ENCODE results near the gene CRYBG2. TPM values are rescaled to one million over a fixed set of nuclear protein-coding genes. Genes with fewer than 3 reads are reported as not detected.
A peak's percentile ranks its signal among the peaks of the same experiment; 100 is the strongest.

The CRYBG2 gene
- total and polyA plus RNA-seq, 5 donors, result not detected

DNA sequence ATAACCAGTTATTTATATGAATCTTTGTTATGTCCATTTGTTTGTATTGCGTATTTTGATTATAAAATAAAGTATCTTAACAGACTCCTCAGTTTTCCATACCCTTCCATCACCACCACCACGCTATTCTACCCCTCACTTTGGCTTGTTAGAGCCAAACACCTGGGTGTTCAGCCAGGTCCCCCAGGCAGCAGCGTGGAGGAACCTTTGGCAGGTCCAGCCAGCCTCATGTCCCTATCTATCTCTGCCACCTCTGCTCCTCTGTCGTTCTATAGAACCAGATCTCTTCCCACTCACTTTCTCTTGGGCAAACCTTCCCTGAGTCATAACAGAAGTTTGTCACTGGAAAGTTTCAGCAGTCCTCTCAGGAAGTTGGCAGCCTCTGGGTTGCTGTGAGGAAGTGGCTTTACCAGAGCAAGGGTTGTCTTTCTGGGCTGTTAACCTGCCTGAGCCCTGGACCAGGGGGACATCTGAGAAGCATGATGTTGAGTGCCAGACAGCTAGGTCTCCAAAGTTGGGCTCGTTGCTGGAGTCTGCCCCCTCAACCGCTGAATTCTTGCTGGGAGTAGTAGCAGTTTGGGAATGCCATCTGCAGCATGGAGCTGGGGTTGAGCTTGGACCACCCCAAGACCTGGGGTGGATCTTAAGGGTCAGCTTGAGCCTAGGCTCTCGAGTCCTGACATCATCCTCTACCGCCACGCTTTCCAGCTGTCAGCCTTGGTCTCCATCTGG, 75.0 kb downstream of the CRYBG2 start:
- Histone ChIP-seq H3K27ac (ENCODE audit: low read length) (peak overlapping the region; percentile 88), H3K27me3 (ENCODE audit: control insufficient read depth, insufficient read depth) (no peaks in the 10 kb centered on the region), H3K4me3 (ENCODE audit: low read length) (peak overlapping the region; percentile 57), H3K9me3 (ENCODE audit: control insufficient read depth, low read length) (no peaks in the 10 kb centered on the region), H3K4me1 (ENCODE audit: control insufficient read depth, insufficient read depth, low read length) (peaks cover 10% of the 10 kb centered on the region)
- WGBS, result 45% methylated on average over 9 of the region's 9 CpGs
- DNase-seq (peak in 2 of 3 donors; percentile 59 to 66), ATAC-seq (peak in 1 of 2 donors; percentile 4)
- intact Hi-C loops (cut with DNase I), result loop anchor here in 2 of 4 donors (5.0 kb wide), 1 partner anchor 43 kb away; no protein-coding TSS in a partner anchor

DNA sequence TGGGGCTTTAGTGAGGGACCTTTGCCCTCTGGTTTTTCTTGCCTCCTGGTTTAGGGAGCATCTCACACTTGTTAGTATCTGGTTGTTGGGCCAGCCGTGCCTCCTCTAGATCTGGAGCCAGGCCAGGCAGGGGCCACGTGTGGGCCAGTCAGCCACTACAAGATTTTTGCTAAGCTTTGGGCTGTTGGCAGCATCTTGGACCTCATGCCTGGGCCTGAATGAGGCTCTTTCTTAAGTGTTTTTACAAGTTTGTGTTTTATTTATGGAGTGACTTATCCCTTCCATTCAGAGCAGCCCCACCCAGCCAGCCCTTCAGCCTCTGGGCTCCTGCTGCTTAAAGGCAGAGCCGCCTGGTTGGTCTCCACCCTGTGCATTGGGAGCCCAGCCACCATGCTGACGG, 75.6 kb downstream of the CRYBG2 start:
- Histone ChIP-seq H3K9me3 (ENCODE audit: control insufficient read depth, low read length) (no peaks in the 10 kb centered on the region), H3K4me1 (ENCODE audit: control insufficient read depth, insufficient read depth, low read length) (peaks cover 10% of the 10 kb centered on the region), H3K27ac (ENCODE audit: low read length) (peak overlapping the region; percentile 55), H3K27me3 (ENCODE audit: control insufficient read depth, insufficient read depth) (no peaks in the 10 kb centered on the region), H3K4me3 (ENCODE audit: low read length) (no peak overlapping the region)
- 47% methylated on average over 4 of the region's 4 CpGs for WGBS
- peak; percentile 7 to 60 for ATAC-seq
- peak; percentile 84 to 91 (median 88) for DNase-seq
- intact Hi-C loops (cut with DNase I), result loop anchor here in 2 of 4 donors (5.0 kb wide), 1 partner anchor 44 kb away; no protein-coding TSS in a partner anchor

DNA sequence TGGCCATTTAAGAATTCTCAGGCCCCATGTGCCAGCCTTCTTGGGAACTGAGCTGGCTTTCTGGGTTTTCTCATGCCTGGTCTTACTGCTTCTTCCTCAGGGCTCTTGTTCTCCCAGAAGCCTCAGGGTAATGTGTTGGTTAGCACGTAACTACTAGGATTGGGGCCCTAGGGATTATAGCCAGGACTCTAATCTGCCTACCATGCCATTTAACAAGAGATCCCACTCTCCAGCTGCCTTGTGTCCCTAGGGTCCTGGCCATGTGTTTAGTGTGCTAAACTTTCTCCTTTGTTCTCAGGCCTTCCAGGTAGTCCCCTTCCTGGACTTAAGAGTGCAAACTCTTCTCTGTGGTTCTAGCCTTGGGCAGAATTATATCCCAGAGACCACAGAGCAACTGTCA, 76.2 kb downstream of the CRYBG2 start:
- no peaks in the 10 kb centered on the region for H3K27me3 ChIP-seq (ENCODE audit: control insufficient read depth, insufficient read depth)
- 58% methylated on average over 1 of the region's 1 CpG for whole genome bisulfite sequencing
- intact Hi-C loops (cut with DNase I), result loop anchor here in 2 of 4 donors (5.0 kb wide), 1 partner anchor 45 kb away; no protein-coding TSS in a partner anchor
- no peaks in the 10 kb centered on the region for H3K9me3 ChIP-seq (ENCODE audit: control insufficient read depth, low read length)
- DNase-seq, result no peak
- no peak overlapping the region for H3K4me3 ChIP-seq (ENCODE audit: low read length)
- H3K27ac ChIP-seq (ENCODE audit: low read length), result peak overlapping the region; percentile 55
- peaks cover 10% of the 10 kb centered on the region for H3K4me1 ChIP-seq (ENCODE audit: control insufficient read depth, insufficient read depth, low read length)
- no peak for ATAC-seq

DNA sequence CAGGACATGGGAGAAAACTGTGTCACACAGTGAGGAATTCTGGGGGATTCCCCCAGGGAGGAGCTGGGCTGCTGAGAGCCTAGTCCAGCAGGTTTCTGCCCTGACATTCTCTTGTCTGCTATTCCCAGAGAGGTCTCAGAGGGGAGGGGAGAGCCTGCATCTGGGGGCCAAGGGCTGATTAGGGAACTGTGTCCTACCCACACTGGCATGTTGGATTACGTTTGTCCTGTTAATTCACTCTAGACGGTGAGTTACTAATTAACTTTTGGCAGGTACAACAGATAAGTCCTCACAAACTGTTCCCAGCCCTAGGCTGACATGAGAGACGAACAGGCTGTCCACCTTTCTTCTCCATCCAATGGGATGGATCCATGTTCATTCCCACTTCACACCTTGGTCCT, 76.7 kb downstream of the CRYBG2 start:
- intact Hi-C loops (cut with DNase I), result loop anchor here in 2 of 4 donors (5.0 kb wide), 1 partner anchor 45 kb away; no protein-coding TSS in a partner anchor

DNA sequence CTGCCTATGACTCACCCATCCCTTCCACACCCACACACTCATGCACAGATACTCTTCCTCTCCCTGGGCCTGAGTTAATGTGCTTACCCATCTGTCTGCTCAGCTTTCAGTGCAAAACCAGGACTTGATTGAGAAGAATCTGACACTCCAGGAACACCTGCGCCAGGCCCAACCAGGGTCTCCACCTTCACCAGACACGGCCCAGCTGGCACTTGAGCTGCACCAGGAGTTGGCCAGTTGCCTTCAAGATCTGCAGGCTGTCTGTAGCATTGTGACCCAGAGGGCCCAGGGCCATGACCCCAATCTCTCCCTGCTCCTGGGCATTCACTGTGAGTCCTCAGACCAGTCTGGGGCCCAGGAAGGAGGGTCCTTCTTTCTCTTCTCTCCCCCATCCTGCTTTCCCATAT, 77.5 kb downstream of the CRYBG2 start:
- intact Hi-C loops (cut with DNase I), result loop anchor here in 2 of 4 donors (5.0 kb wide), 1 partner anchor 46 kb away; no protein-coding TSS in a partner anchor
- WGBS, result 60% methylated on average over 2 of the region's 2 CpGs
- peaks cover 10% of the 10 kb centered on the region for H3K4me1 ChIP-seq (ENCODE audit: control insufficient read depth, insufficient read depth, low read length)
- no peaks in the 10 kb centered on the region for H3K9me3 ChIP-seq (ENCODE audit: control insufficient read depth, low read length)
- peak overlapping the region; percentile 79 for H3K27ac ChIP-seq (ENCODE audit: low read length)
- ATAC-seq (no peak), DNase-seq (peak in 1 of 3 donors; percentile 69)
- no peaks in the 10 kb centered on the region for H3K27me3 ChIP-seq (ENCODE audit: control insufficient read depth, insufficient read depth)
- H3K4me3 ChIP-seq (ENCODE audit: low read length), result no peak overlapping the region

More for the DNA sequence above, 76.7 kb downstream of the CRYBG2 start:
- DNase-seq, result no peak
- Histone ChIP-seq H3K4me1 (ENCODE audit: control insufficient read depth, insufficient read depth, low read length) (peaks cover 10% of the 10 kb centered on the region), H3K27ac (ENCODE audit: low read length) (peak overlapping the region; percentile 21), H3K27me3 (ENCODE audit: control insufficient read depth, insufficient read depth) (no peaks in the 10 kb centered on the region), H3K9me3 (ENCODE audit: control insufficient read depth, low read length) (no peaks in the 10 kb centered on the region), H3K4me3 (ENCODE audit: low read length) (no peak overlapping the region)
- 68% methylated on average over 3 of the region's 3 CpGs for WGBS
- no peak for ATAC-seq

DNA sequence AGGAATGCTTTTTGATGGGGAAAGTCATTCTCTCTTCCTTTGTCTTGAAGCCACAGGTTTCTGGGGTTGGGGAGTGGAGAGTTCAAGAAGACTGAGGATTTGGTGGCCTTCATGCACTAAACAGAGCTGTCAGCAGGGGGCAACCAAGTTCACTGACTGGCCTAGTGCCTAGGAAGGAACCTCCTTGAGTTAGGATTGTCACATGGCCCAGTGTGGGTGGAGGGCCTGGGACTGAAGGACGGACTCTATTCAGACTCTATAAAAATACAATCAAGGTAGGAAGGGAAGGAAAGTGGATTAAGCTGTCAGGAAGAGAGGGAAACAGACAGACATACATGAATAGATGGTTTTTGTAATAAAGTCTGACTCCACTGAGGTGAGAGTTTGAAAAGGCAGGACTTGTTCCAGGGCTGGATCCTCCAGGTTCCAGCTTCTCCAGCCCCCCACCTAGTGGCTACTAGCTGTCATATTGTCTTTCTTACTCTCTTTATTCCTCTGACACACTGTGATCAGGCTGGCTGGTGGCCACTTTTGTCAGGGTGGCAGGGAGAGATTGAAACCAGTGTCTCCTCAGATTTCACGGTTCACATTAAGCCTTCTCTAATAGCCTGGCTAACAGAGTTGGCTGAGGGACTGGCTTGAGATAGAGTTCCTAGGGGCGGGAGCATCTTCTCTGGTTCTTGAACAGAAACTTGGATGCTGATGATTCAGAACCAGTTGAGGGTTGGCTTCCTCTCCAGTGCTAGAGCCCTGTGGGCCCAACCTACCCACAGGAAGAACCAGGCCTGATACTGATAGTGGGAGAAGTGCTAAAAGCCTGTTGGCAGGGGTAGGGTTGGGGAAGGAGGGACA, 78.1 kb downstream of the CRYBG2 start:
- intact Hi-C loops (cut with DNase I), result loop anchor here in 3 of 4 donors (2.0 to 5.0 kb wide), 2 partner anchors 45 to 46 kb away; no protein-coding TSS in a partner anchor
- Histone ChIP-seq H3K27me3 (ENCODE audit: control insufficient read depth, insufficient read depth) (no peaks in the 10 kb centered on the region), H3K4me1 (ENCODE audit: control insufficient read depth, insufficient read depth, low read length) (peaks cover 10% of the 10 kb centered on the region), H3K4me3 (ENCODE audit: low read length) (no peak overlapping the region), H3K27ac (ENCODE audit: low read length) (peak overlapping the region; percentile 79), H3K9me3 (ENCODE audit: control insufficient read depth, low read length) (no peaks in the 10 kb centered on the region)
- DNase-seq (peak; percentile 85 to 91 (median 88)), ATAC-seq (peak; percentile 84 to 85)
- WGBS, result 19% methylated on average over 3 of the region's 3 CpGs

DNA sequence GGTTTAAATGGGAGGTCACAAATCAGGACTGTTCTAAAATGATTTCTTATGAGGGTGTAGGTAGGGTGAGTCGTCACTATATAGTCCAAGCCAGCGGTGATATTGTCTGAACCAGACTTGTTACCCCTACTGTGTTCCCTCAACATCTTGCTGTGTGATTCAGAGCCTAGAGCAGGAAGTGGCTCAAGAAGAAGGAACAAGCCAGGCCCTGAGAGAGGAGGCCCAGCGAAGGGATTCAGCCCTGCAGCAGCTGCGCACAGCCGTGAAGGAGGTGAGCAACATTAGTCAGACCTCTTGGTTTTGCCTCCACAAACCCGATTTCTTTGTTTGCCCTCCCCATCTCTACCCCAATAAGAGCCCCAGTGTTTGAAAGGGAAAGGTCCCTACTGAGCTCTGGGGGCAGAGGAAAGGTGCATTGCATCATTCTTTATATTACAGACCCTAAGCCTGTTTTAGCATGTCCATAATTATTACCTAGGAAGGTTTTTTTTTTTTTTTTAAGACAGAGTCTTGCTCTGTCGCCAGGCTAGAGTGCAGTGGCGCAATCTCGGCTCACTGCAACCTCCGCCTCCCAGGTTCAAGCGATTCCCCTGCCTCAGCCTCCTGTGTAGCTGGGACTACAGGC, 79.0 kb downstream of the CRYBG2 start:
- DNase-seq (no peak), ATAC-seq (no peak)
- Histone ChIP-seq H3K4me1 (ENCODE audit: control insufficient read depth, insufficient read depth, low read length) (peaks cover 10% of the 10 kb centered on the region), H3K27me3 (ENCODE audit: control insufficient read depth, insufficient read depth) (no peaks in the 10 kb centered on the region), H3K4me3 (ENCODE audit: low read length) (no peak overlapping the region), H3K9me3 (ENCODE audit: control insufficient read depth, low read length) (no peaks in the 10 kb centered on the region), H3K27ac (ENCODE audit: low read length) (peak overlapping the region; percentile 48)
- 82% methylated on average over 11 of the region's 11 CpGs for WGBS
- intact Hi-C loops (cut with DNase I), result loop anchor here (2.0 to 5.0 kb wide), 2 partner anchors 46 to 47 kb away; no protein-coding TSS in a partner anchor

Other genes with a start within 250 kb of the CRYBG2 start
- gene PDIK1L, start 242.3 kb downstream of the CRYBG2 start, total RNA-seq, result 1 to 10 TPM; 3.7 to 5.2 (median 4.5) TPM
- 1.1 TPM for gene PDIK1L, start 242.3 kb downstream of the CRYBG2 start, polyA plus RNA-seq
- gene FAM110D, start 195.1 kb downstream of the CRYBG2 start, total RNA-seq, result 1 to 10 TPM; 1.9 to 2.7 (median 2.5) TPM
- gene FAM110D, start 195.1 kb downstream of the CRYBG2 start, polyA plus RNA-seq, result 4.2 TPM
- not detected for gene C1orf232, start 185.2 kb downstream of the CRYBG2 start, total RNA-seq
- not detected for gene C1orf232, start 185.2 kb downstream of the CRYBG2 start, polyA plus RNA-seq
- 10 to 100 TPM; 14.4 to 24.2 (median 20.5) TPM for gene ZNF593, start 184.2 kb downstream of the CRYBG2 start, total RNA-seq
- gene ZNF593, start 184.2 kb downstream of the CRYBG2 start, polyA plus RNA-seq, result 31.9 TPM
- gene ZNF593OS, start 182.3 kb downstream of the CRYBG2 start, total RNA-seq, result not detected
- gene ZNF593OS, start 182.3 kb downstream of the CRYBG2 start, polyA plus RNA-seq, result 0.18 TPM
- gene CNKSR1, start 176.6 kb downstream of the CRYBG2 start, total RNA-seq, result 1 to 10 TPM in 3 of 4 donors, under 1 TPM in 1; 0.62 to 1.8 (median 1.4) TPM
- 0.86 TPM for gene CNKSR1, start 176.6 kb downstream of the CRYBG2 start, polyA plus RNA-seq
- not detected for gene CATSPER4, start 163.5 kb downstream of the CRYBG2 start, total RNA-seq
- gene CATSPER4, start 163.5 kb downstream of the CRYBG2 start, polyA plus RNA-seq, result not detected
- 10 to 100 TPM; 18.9 to 56.2 (median 32.9) TPM for gene CEP85, start 119.9 kb downstream of the CRYBG2 start, total RNA-seq
- 20.7 TPM for gene CEP85, start 119.9 kb downstream of the CRYBG2 start, polyA plus RNA-seq
- gene SH3BGRL3, start 74.0 kb downstream of the CRYBG2 start, total RNA-seq, result 10 to 100 TPM; 28.9 to 71.3 (median 51.1) TPM
- gene SH3BGRL3, start 74.0 kb downstream of the CRYBG2 start, polyA plus RNA-seq, result 41.9 TPM
- gene UBXN11, start 47.5 kb downstream of the CRYBG2 start, total RNA-seq, result 10 to 100 TPM; 13.7 to 18.5 (median 16.0) TPM
- gene UBXN11, start 47.5 kb downstream of the CRYBG2 start, polyA plus RNA-seq, result 13.3 TPM
- 1 to 10 TPM; 1.8 to 5.7 (median 4.1) TPM for gene CD52, start 36.2 kb downstream of the CRYBG2 start, total RNA-seq
- gene CD52, start 36.2 kb downstream of the CRYBG2 start, polyA plus RNA-seq, result 4.5 TPM
- gene ZNF683, start 18.6 kb upstream of the CRYBG2 start, total RNA-seq, result under 1 TPM in 1 of 4 donors, not detected in 3; 0.23 TPM
- not detected for gene ZNF683, start 18.6 kb upstream of the CRYBG2 start, polyA plus RNA-seq
- not detected for gene LIN28A, start 56.7 kb upstream of the CRYBG2 start, total RNA-seq
- not detected for gene LIN28A, start 56.7 kb upstream of the CRYBG2 start, polyA plus RNA-seq
- 10 to 100 TPM; 27.0 to 34.0 (median 30.0) TPM for gene DHDDS, start 78.2 kb upstream of the CRYBG2 start, total RNA-seq
- 21.5 TPM for gene DHDDS, start 78.2 kb upstream of the CRYBG2 start, polyA plus RNA-seq
- gene HMGN2, start 118.3 kb upstream of the CRYBG2 start, total RNA-seq, result 100 to 1,000 TPM; 125 to 176 (median 136) TPM
- 152 TPM for gene HMGN2, start 118.3 kb upstream of the CRYBG2 start, polyA plus RNA-seq
- gene RPS6KA1, start 175.6 kb upstream of the CRYBG2 start, total RNA-seq, result 1 to 10 TPM; 2.7 to 7.0 (median 5.6) TPM
- gene RPS6KA1, start 175.6 kb upstream of the CRYBG2 start, polyA plus RNA-seq, result 2.0 TPM

Measured in right cardiac atrium (tissue), 5 donors.